Ramos (cell line): Measurements from ENCODE around the gene CTSE.
"Not testable (repeated sequence)": the region's sequence is repeated elsewhere in the genome, so short reads cannot be mapped to it uniquely, and the experiment has no call there.

Experiments used
- in situ Hi-C: fragments of 300-500 bp; cut with MboI; formaldehyde crosslinking; loops from one replicate; pipeline ENCODE4 v1.14.3; 2022; ENCODE audit warnings: low sequenced_read_pairs; ENCODE audit not compliant: unreplicated experiment

CTSE gene

DNA sequence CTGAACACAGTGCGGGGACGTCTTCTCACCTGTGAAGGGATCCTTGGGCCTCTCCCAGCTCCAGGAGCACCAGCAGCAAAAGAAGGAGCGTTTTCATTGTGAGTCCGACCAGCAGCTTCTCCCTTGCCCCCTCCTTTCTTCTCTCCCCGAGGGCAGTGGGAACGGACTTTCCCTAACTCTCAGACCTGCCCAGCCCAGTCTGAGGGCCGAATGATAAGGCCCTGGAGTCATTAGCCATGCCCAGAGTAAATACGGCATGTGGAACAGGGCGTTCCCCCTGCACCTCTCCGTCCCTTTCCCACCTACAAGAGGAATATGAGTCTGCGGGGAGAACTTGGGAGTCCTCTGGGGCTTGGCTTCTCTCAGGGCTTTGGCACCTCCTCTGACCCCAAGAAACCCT, at the start of gene CTSE:
CTSE (minus strand) TSS at position 201 of the 400 bp plus-strand sequence; CDS start at position 97, 104 bp downstream.
- in situ Hi-C loops: no loop called here

DNA sequence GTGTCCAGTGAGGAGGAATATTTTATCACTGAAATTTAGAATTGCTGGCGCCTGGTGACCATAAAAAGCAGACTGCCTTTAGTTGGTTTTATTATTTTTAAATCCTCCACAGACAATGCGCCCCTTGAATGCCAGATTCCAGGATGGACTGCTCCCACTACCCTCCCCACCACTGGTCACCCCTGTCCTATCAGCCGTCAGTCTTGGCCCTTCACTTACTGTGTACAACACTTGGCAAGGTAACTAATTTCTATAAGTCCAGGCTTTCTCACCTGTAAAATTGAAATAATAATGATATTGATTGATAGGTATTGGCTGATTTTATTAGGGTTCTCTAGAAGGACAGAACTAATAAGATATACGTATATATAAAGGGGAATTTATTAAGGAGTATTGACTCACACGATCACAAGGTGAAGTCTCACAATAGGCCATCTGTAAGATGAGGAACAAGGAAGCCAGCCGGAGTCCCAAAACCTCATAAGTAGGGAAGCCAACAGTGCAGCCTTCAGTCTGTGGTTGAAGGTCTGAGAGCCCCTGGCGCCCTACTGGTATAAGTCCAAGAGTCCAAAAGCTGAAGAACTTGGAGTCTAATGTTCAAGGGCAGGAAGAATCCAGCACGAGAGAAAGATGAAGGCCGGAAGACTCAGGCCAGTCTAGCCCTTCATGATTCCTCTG, 47.1 kb upstream of the CTSE start:
- in situ Hi-C loops: no loop called here

DNA sequence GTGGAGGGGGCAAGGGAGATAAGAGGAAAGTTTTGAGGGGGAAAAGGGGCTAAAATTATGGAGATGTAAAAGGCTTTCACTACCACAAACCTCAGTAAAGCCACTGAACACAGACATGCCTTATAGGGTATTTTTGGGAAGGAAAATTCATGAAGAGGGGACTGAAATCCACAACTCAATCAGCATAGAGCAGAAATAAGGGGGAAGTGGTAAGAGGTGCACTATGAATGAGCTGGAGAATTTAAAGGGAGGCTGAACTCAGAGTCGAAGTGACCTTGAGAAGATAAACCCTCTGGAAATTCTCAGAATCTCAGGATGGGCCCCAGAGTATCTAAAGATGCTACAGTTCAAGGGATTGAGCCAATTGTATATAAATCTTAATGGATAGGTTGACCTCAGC, 44.6 kb upstream of the CTSE start:
- in situ Hi-C loops: no loop called here

DNA sequence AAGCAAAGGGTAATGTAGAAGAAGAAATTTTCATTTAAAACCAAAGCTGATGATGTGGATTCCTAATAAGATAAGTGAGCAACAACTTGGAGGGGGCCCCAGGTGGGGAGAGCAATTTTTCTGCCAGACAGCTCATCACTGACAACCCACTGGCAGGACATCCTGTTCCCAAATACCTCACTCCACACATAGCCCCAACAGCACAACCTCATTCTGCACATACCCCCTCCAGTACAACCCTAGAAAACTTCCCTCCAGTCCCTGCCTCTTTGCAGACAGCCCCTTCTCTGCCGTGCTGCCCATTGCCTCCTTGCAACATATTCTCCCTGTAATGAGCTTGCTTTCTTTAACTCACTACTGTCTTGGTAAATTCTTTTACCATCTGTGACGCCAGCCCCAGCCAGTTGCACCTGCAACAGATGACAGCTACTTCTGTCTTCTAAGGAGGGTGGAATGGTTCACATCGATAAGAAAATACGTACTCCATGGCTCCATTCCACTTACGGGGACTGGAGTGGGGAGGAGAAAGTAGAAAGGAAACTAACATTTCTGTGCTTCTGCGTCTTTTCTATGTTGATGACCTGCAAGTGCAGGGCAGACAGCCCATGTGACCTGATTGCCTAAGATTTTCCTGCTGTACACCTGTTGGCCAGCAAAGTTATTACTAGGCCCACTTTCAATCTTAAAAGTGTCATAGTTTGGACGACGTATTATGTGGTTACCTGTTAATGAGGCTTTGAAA, 44.0 kb upstream of the CTSE start:
- in situ Hi-C loops: no loop called here

DNA sequence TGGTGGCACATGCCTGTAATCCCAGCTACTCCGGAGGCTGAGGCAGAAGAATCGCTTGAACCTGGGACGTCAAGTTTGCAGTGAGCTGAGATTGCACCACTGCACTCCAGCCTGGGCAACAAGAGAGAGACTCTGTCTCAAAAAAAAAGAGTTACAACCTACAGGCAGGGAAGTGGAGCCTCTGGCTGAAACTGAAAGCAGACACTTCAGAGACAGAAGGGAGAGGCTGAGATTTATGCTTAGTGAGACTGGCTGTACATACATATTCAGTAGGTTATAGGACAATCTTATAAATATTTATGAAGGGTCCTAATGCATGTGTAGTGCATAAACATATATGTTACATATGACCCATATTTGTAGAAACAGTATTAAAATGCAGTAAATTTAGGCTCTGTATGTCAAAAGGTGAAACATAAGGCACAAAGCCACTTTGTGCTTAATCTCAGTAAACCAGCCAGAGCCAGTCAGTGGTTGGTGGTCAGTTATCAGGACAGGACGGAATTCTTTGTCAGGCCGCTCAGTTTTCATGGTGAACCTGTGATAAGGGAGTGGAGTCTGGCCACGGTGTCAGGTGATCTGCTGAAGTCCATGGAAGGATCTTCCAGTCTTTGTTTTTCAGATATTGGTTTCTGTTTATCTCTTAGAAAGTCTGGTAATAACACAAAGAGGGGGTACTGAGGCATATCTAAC, 42.9 kb upstream of the CTSE start:
- in situ Hi-C loops: no loop called here

DNA sequence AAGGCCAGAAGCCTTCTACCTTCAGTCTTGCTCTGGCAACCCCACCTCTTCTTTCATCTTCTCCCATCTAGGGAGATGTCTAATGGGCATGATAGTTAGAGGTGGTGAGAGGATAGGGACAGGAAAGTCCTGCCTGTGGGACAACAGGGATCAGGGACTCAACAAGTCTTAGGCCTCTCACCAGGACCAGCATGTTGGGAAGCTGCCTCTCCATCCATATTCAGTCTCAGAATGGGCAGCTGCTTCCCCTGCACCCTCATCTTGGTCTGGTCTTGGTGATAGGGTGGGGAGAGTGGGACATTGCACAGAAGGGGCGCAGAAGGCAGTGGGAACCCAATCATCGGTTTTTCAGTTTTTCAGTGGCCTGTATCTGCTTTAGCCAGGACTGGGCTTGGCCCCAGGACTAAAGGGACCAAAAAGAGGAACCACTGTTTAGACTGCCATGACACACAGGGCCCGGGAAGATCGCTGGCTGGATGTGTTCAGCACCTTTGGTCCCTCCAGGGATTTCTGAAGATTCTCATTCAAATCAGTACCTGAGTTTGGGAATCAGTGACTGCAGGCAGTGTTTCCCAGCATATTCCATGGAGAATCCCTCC, 42.0 kb upstream of the CTSE start:
- in situ Hi-C loops: no loop called here

DNA sequence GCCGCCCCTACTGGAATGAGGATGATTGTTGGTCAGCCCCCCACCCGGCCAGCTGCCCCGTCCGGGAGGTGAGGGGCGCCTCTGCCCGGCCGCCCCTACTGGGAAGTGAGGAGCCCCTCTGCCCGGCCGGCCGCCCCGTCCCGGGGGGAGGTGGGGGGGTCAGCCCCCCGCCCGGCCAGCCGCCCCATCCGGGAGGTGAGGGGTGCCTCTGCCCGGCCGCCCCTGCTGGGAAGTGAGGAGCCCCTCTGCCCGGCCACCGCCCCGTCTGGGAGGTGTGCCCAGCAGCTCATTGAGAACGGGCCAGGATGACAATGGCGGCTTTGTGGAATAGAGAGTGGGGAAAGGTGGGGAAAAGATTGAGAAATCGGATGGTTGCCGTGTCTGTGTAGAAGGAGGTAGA, 40.8 kb upstream of the CTSE start:
- in situ Hi-C loops: not testable (repeated sequence)

DNA sequence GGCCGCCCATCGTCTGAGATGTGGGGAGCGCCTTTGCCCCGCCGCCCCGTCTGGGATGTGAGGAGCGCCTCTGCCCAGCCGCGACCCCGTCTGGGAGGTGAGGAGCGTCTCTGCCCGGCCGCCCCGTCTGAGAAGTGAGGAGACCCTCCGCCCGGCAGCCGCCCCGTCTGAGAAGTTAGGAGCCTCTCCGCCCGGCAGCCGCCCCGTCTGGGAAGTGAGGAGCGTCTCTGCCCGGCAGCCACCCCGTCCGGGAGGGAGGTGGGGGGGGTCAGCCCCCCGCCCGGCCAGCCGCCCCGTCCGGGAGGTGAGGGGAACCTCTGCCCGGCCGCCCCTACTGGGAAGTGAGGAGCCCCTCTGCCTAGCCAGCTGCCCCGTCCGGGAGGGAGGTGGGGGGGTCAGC, 40.3 kb upstream of the CTSE start:
- in situ Hi-C loops: not testable (repeated sequence)

DNA sequence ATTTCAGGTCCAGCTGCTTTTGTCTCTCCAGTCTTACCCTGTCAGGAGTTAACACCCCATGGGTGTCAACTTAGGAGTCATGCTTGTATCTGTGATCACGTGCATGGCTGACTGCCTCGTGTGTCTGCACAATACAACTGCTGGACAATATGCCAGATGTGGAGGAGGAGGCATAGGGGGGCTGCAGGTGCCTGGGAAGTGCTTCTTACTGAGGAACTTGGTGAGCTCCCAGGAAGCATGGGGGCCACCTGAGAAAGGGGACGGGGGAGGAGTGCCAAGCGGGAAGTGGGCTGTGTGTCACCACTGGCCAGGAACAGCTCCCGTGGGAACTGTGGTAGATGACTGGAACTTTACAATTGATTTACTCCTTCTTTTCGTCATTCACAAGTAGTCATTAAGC, 38.8 kb upstream of the CTSE start:
- in situ Hi-C loops: no loop called here

DNA sequence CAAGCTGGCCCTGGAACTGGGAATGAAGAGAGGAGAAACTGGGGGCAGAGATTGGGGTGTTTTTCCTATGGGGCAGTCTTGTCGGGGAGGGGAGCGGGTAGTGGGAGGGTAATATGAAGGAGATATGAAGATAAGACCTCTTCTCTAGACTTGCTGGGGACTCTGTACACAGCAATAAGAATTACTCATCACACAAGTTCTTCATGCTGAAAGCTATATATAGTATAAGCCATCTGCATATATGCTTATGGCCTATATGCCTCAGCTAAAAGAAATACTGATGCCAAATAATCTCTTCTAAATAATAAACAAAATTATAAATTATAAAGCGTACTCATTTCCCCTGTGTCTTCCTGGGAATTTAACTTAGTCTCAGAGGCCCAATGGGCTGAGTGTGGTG, 37.1 kb upstream of the CTSE start:
- in situ Hi-C loops: no loop called here

DNA sequence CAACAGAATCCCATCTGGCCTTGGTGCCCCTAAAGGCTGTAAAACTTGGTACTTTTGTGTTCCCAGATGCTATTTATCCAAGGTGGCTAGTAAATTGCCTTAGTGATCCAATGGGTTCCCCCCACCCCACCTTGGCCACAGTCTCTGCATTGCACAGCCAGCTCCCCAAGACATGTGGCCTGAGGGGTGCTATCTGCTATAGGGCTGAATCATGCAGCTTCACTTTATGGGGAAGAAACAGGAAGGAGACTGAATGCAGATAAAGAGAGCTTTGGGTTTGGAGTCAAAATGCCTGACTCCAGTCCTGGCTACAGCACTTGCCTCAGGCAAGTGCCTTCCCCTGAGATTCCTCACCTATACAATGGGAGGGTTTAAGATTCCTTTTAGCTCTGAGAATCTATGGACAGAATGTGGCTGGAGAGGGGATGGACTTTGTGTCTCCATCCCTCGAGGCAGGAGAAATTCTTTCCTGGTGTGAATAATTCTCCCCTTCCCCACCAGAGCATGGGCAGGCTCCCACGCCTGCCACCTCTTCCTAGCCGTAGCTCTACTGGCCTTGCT, 35.7 kb upstream of the CTSE start:
- in situ Hi-C loops: loop anchor here (10.0 kb wide), 1 partner anchor 765 kb away; no protein-coding TSS in a partner anchor

DNA sequence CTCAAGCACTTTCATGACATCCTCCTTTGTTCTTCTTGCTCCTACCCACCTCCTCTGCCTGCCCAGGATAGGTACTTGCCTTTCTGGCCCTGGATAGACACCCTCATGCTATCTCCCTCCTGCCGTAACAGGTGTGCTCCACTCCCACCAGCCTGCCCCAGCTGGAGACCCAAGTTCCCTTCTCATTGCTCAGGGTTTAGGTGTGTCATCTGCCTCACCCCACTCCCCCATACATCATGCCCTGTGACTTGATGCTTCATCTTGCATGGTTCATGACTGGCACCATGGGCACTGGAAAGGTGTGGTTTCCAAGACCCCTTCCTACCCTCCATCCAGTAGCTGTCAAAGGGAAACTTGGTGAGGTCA, 35.2 kb upstream of the CTSE start:
- in situ Hi-C loops: loop anchor here (10.0 kb wide), 1 partner anchor 764 kb away; no protein-coding TSS in a partner anchor

DNA sequence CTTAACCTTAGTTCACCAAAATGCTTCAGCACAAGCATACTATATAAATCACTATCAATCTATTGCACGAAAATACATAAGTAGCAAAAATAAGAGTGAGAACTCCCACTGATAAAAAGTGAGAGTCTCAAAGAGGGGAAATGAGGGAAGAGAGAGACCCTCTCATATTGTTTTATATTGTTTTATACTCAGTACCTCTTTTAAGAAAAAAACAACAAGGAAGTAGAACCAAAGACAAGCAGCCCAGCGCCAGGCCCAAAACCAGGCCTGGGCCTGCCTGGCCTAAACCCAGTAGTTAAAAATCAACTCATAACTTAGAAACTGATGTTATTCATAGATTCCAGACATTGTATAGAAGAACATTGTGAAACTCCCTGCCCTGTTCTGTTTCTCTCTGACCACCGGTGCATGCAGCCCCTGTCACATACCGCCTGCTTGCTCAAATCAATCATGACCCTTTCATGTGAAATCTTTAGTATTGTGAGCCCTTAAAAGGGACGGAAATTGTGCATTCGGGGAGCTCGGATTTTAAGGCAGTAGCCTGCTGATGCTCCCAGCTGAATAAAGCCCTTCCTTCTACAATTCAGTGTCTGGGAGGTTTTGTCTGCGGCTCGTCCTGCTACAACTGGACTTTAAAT, 34.7 kb upstream of the CTSE start:
- in situ Hi-C loops: loop anchor here (10.0 kb wide), 1 partner anchor 764 kb away; no protein-coding TSS in a partner anchor

DNA sequence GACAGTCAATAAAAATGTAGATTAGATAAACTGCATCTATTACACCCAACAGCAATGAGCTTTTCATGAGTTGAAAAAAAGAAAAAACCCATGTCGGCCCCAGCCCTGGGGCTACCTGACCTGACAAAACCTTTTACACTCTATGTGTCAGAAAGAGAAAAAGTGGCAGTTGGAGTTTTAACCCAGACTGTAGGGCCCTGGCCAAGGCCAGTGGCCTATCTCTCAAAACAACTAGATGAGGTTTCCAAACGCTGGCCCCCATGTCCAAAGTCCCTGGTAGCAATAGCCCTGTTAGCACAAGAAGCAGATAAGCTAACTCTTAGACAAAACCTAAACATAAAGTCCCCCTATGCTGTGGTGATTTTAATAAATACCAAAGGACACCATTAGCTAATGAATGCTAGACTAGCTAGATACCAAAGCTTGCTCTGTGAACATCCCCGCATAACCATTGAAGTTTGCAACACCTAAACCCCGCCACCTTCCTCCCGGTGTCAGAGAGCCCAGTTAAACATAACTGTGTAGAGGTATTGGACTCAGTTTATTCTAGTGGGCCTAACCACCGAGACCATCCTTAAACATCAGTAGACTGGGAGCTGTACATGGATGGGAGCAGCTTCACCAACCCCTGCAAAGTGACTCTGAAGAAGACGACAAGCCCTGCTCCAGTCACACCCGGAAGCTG, 32.1 kb upstream of the CTSE start:
- in situ Hi-C loops: loop anchor here (10.0 kb wide), 1 partner anchor 761 kb away; no protein-coding TSS in a partner anchor

DNA sequence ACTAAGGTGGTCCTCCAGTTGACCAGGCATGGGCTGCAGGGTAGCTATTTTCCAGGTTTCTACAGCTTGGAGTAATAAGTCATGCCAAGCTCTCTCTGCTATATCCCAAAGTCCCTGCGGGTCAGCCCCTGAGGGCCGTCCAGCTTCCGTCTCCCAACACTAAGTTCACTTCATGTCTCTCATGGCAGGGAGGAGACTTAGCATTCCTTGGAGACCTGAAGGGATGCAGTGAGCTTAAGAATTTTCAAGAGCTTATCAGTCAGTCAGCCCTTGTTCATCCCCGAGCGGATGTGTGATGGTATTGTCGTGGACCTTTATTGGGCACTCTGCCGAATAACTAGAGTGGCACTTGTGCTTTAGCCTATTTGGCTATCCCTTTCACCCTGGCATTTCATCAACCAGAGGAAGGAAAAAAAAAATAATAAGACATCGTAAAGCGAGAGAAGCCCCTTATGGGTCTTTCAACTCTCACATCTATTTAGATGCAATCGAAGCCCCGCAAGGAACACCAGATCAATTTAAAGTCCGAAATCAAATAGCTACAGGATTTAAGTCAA, 31.5 kb upstream of the CTSE start:
- in situ Hi-C loops: loop anchor here (10.0 kb wide), 1 partner anchor 760 kb away; no protein-coding TSS in a partner anchor

DNA sequence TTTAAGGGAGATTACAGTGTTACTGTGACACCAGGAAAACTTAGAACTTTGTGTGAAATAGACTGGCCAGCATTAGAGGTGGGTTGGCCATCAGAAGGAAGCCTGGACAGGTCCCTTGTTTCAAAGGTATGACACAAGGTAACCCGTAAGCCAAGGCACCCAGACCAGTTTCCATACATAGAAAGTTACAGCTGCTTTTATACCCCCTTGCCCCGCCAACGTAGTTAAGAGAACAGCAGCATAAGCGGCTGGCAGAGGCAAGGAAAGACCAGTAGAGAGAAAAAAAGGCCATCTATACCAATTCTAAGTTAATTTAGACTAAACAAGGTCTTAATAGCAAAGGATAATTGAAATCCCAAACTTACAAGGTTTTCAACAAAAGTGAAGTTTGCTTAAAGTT, 29.9 kb upstream of the CTSE start:
- in situ Hi-C loops: loop anchor here (10.0 kb wide), 1 partner anchor 759 kb away; no protein-coding TSS in a partner anchor

DNA sequence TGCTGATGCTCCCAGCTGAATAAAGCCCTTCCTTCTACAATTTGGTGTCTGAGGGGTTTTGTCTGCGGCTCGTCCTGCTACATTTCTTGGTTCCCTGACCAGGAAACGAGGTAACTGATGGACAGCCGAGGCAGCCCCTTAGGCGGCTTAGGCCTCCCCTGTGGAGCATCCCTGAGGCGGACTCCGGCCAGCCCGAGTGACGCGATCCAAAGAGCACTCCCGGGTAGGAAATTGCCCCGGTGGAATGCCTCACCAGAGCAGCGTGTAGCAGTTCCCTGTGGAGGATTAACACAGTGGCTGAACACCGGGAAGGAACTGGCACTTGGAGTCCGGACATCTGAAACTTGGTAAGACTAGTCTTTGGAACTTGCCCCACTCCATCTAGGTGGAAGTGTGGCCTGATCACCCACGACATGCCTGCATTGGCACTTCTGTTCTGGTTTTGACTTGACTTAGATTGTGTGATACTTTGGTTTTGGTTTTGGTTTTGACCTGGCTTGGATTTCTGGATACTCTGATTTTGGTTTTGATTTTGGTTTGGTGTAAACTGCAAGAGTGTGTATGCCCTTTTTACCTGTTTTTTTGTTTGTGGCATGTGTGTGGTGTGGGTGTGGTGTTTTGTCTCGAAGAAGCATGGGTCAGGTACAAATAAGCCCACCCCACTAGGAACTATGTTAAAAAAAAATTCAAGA, 29.4 kb upstream of the CTSE start, which contains the start of gene RHEX:
RHEX (plus strand) TSS at position 255 of the 692 bp plus-strand sequence. CDS start 44,656 bp downstream, outside the sequence.
- in situ Hi-C loops: loop anchor here (10.0 kb wide), 1 partner anchor 758 kb away; no protein-coding TSS in a partner anchor

DNA sequence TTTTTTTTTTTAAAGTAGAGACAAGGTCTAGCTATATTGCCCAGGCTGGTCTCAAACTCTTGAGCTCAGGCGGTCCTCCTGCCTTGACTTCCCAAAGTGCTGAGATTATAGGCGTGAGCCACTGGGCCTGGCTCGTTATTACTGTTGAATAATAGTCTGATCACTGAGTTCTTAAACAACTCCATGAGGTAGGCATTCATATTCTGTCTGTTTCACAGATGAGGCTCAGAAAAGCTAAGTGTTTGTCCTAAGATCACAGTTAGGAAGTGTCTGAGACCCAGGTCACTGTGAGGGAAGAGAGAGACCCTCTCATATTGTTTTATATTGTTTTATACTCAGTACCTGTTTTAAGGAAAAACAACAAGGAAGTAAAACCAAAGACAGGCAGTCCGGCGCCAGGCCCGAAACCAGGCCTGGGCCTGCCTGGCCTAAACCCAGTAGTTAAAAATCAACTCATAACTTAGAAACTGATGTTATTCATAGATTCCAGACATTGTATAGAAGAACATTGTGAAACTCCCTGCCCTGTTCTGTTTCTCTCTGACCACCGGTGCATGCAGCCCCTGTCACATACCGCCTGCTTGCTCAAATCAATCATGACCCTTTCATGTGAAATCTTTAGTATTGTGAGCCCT, 28.7 kb upstream of the CTSE start:
- in situ Hi-C loops: loop anchor here (10.0 kb wide), 1 partner anchor 758 kb away; no protein-coding TSS in a partner anchor
